Pons (tissue), 1 donor: ENCODE data around the gene MYO1E.
A peak's percentile ranks its signal among the peaks of the same experiment; 100 is the strongest.
"Not testable (repeated sequence)": the region's sequence is repeated elsewhere in the genome, so short reads cannot be mapped to it uniquely, and the experiment has no call there.

Source experiments
- DNase-seq: peaks from one replicate; pipeline ENCODE4 v3.0.0-alpha.2; 2016; ENCODE audit warnings: low spot score

MYO1E gene

DNA sequence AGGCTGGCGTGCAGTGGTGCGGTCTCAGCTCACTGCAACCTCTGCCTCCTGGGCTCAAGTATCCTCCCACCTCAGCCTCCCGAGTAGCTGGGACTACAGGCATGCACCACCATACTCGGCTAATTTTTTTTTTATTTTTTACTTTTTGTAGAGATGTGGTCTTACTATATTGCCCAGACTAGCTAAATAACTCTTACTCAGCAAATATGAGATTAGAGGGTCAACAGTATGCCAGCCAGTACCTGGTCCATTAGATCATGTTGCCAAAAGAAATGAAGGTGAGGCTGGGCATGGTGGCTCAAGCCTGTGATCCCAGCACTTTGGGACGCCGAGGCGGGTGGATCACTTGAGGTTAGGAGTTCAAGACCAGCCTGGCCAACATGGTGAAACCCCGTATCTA is 210.6 kb downstream of the MYO1E start:
- DNase-seq = not testable (repeated sequence)

DNA sequence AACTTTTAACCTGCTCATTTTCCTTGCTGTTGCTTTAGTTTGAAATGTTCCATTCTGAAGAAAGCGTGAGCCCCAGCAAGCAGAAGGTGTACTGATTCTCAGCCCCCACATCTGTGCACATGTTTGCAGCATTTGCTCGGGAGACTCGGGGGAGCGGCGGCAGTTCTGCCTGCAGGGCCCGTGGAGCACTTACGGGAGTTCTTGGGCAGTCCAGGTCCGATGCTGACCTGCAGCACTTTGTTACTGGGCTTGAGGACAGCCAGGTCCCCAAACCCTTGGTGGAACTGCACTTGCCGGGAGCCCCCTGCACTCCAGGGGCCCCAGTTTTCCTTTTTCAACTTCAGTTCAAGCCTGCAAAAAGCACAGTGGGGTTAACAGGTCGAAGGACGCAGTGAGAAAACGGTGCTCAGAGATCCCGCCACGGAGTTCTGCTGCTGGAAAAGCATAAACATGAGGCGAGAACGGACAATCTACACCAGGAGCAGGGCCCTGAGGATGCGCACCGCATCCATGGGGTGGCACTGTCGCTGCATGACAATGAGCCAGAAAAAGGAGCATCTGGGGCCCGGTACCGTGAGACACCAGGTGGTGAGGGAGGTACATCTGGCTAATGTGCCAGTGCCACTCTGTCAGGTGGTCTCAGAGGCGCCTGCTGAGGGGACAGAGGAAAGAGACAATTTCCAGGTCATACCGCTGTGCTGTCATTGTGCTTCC is 211.6 kb downstream of the MYO1E start:
- DNase-seq = no peak

DNA sequence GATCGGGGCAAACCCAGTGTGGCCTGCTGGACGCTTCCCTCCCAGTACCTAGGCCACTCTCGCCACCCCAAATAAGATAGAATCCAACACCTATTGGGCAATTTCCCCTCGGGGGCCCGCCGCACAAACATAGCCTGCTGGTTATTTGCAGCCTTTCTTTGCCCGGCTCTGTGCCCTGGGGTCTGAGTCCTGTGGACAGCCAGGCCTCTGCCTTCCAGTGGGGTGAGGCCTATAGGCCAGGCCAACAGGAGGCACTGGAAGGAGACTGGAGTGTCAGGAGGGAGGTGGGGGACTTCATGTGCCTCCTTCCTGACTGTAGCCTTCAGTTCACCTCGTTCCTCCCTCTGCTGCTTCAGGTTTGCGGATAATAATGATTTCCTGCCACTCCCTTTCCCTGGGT is 213.5 kb downstream of the MYO1E start:
- DNase-seq = no peak

DNA sequence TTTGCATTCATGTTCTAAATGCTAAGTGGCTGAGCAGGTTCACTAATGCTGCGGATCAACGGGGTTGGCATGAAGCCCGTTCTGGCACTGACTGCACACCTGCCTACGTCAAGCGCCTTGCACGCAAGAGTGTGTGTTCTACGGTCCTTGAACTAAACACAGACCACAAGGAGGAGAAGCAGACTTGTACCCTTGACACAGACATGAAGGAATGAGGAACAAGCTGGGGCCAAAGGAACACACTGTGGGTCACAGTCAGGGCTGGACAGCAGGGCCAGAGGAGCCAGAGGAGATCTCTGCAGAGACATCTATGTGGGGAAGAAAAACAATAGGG is 214.0 kb downstream of the MYO1E start:
- DNase-seq = no peak

DNA sequence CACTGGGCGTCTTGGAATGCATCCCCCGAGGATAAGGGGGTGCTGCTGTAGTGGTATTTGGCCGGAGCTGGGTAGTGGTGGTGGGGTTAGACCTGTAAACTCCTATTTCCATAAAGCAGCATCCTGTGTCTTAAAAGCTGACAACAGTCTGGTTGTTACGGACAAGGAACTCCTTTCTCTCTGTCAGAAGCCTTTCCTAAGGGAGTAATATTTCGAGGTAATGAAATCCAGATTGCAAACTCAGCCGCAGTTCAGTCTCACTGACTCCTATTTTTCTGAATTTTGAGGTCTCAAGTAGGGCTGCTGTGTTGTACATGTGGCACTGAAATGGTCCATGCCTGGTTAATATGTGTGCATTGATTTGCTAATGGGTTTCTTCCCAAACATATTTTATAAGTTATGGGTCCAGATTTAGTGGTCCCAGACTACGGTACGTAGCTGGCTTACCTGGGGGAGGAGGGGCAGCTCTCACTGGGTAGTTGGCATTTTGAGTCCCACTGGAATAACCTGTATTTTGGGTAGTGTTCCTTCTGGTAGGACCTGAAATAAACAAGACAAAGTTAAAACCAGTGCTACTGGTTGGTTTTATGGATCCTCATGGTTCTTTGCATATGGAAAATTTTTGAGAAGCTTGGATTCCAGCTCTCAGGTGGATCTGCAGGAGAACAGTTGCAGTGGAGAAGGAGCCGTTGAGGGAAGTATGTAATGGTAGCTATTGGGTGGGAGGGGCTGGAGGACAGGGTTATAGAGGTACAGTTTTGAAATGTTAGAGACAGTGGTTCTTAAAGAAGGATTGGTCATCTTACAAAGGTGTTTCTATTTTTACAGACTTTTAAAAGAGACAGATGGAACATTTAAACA is 214.6 kb downstream of the MYO1E start:
- DNase-seq = no peak

DNA sequence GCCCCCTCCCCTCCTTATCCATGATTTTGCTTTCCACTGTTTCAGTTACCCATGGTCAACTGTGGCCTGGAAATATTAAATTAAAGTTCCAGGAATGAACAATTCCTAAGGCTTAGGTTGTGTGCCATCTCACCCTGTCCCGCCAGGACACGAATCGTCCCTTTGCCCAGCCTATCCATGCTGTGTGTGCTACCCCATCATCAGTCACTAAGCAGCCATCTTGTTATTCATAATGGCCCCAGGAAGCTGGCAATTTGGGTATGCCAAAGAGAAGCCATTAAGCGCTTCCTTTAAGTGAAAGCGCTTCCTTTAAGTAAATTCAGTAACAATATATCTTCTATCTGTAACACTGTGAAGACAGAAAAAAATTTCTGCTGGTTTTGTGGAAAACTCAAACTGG is 215.3 kb downstream of the MYO1E start:
- no peak for DNase-seq

DNA sequence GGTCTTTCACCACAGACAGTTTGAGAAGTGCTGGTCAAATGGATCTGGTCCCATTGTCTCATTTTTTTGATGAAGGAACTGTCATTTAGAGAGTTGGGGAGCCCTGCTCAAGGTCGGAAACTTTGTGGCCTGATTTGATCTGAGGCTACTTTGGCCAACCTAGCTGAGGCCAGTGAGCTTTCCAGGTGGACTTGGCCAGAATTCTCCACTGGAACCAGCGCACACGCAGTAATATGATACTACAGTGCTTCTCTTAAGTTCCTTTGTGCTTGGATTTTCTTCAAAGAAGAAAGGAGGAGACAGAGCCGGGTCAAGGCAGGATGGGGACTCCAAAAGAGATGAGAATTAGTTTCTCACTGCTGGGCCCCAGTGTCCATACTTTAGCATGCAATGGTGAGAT is 217.2 kb downstream of the MYO1E start:
- DNase-seq = no peak

DNA sequence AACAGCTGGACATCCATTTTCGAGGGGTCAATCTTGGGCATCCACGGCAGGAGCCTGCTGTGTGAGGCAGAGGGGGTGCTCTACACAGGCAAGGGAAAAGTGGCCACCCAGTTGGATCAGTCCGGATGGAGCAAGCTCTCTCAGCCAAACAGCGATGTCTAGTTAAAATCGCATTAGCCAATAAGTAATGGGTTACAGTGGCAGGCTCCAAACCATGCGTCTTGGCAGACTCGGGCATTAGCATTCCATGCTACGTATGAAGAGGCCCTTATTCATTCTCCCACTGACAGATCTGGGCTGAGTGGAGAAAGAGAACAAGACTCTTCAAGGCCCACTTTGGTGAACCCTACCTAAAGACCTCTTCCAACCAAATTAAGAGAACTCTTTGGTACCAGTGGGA is 218.4 kb downstream of the MYO1E start:
- no peak for DNase-seq

DNA sequence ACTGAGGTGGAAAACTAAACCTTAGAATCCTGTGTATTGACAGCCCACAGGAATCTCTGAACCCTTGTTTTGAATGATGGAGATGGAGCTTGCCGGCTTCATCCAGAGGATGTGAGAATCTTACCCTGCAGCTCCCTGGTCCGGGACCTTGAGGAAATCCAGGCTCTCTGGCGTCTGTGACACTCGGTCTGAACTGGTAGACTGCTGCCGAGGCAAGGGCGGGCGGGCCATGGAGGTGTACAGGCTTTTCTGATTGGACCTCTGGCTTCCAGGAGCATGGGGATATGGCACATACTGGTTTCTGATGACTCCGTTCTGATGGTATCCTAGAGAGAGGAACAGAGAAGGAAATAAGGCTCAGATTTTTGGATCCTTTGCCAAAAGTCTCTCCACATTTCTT is 219.2 kb downstream of the MYO1E start:
- no peak for DNase-seq

DNA sequence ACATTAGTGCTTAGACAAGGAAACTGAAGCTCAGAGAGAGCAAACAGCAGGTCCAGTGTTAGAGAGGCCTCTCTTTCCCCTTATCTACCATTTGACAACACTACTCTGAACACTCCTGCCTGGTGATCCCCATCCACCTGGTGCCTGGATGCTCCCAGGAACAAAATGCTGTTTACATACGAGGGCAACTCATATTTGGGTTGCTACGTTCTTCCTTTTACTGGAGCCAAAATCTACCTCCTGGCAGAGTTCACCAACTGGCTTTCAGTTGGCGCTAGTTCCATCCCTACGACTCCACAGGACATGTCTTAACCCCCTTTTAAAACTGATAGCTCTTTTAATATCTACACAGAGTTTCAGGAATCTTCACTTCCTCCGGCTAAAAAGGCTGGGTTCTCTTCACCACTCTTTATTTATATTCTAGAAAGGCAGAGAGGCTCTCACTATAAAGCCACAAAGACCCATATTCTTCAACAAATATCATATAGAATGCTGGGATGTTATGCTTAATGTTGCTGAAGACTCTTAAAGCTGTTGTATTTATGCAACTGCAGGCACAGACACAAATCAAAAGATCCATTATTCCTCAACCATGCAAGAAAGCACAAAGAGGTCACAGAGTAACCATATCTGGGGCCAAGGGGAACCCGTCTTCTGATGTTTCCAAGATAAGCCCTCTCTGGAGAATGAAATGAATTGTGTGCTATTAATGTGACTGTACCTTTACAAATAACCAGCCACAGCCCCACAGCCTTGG is 219.8 kb downstream of the MYO1E start:
- no peak for DNase-seq

DNA sequence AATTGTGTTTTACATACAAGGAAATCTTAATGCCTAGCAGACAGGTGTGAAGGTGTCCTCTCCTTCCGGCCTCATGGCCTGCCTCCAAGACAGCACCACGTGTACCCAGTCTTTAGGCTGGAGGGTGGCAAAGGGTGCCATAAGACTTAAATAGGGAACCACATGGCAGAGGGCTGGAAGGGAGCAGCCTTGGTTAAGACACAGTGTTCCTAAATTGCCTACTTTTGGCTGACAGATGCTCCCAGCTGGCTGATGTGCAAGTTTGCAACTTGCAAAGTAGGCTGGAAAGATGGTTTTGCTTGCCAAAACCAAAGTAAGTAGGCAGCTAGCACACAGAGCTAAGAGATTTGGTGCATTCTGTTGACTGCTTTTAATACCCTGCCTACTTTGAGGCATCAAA is 222.5 kb downstream of the MYO1E start:
- DNase-seq = no peak

DNA sequence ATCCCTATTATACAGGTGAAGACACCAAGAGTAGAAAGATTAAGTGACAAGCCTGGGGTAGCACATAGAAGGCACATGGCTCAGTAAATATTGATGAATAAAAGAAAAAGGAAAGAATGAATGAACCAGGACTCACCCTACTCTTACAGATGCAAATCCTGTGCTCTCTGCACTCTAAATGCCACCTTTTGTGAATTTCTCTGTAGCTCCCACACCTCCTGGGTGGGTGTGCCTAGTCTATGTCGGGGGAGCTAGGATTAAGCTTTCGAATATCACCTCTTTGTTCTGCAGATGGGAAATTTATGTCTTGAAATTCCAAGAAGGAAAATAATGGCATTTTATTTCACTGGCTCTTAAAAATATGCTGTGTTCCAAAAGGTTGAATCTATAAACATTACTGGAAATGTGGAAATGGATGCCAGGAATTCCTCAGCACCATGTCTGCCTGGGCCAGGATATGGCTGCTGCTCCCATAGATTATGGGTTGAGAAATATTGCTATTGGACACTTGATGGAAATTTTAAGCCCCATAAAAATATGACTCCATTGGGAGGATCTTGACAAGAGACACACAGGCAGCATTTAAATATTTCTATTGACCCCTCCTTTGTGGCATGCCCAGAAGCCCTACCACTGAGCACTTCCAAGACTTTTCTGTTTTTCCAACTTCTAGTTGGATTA is 224.4 kb downstream of the MYO1E start:
- DNase-seq = no peak

DNA sequence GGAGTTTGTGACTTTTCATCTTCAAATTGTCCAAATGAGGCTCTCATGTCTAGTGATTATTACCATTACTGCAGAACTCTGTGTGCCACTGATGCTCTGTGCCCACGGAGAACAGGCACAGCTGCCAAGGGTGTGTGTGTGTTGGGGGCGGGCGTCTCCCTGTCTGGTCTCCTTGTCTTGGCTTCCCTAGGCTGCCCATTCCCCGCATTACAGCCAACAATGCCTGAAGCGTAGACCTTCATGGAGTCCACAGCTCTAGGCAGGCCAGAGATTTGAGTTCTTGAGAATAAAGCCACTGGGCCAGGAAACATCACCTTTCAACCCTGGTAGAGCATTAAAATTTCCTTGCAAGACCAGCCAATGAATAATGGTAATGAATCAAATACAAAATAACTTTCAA is 225.0 kb downstream of the MYO1E start:
- DNase-seq = no peak

DNA sequence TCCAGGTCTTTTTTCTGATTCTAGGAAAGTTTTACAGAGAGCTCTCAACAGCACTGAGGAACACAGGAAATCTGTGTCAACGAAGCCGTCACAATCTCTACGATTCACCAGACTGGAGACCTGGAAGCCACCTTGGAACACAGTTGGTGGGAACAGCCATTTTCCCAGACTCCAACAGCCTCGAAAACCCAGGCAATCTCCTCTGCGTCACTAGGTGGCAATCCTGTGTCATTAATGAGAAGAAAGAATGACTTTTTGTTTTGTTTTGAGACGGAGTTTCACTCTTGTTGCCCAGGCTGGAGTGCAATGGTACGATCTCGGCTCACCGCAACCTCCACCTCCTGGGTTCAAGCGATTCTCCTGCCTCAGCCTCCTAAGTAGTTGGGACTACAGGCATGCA is 228.1 kb downstream of the MYO1E start:
- DNase-seq = peak; percentile 41

DNA sequence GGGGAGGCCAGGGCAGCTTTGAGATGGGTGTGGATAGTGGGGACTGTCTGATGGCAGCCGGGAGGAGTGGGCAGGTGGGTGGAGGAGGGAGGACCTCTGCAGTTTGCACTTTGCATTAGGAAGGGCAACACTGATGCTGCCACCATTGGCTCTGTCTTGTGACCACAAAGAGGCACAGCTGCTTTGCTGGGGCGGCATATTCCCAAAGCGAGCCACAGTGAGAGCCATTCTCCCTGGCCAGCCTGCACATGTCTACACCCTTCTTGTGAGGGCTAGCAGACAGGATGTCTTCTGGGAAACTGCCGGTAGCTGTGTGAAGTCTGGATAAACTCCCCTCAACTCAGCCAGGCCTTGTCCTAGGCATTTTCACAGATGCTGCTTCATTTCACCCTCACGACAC is 229.4 kb downstream of the MYO1E start:
- no peak for DNase-seq

DNA sequence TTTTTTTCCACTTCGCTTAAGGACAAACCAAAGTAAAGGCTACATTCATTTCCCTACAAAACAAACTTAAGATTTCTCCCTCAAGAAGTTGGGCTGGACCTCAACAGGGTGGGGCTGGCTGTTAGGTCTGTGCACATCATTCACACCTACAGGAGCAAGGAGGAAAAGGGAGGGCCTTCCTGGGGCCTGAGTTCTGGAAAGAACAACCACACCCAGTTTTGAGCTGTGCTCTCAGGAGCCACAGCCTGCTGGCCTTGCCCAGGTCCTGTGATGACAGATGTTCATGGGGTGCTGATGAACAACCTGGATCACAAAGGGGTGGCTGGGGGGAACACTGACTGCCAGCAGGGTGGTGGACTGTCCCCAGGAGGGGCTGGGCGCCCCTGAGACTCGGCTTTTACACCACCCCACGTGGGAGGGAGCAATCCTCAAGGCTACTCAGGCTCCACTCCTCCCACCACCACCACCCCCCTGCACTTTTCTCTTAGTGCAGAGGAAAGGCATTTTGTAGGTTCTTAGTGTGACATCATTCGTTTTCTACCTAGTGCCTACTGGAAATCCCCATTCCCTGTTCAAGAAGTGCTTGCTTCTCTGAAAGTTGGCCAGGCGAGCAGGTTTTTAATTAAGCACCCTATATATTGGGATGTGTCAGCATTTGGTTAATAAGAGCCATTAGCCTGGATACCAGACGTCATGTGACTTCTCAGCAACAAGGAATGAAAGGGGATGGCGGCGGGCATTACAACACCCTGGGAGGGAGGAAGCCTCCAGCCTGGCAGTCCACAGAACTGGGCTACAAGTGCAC is 232.0 kb downstream of the MYO1E start:
- no peak for DNase-seq

DNA sequence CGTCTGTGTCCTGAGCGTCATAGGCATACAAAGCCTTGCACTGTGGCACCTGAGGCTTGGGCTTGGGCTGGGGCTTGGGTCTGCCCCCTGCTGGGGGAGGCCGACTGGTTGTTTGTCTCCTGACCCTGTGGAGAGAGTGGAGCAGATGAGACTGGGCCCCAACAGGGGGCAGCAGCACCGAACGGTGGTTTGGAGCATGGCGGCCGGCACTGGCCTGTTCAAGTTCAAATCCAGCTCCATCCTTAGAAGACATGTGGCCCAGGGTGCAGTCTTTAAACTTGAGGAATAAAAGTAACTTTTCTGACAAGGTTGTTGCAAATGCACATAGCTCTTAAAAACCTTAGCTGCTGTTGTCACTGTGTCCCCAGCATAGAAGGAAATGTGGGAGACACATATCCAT is 234.4 kb downstream of the MYO1E start:
- no peak for DNase-seq

DNA sequence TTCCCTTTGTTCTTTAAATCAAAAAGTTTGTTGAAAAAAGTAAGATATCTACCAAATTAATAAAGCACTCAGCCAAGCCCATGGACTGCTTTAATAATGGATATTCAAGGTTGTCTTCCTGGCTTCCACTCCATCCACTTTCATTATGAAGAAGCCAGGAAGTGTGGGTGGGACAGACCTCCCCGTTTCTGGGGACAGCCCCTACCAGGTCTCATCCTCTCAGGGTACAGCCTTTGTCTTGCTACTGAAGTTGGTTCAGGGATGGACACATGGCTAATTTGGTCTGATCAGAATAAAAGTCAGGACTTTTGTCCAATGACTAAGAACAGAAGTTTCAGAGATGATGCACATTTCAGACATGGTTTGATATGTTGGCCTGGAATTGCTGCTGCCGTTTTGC is 235.1 kb downstream of the MYO1E start:
- no peak for DNase-seq

DNA sequence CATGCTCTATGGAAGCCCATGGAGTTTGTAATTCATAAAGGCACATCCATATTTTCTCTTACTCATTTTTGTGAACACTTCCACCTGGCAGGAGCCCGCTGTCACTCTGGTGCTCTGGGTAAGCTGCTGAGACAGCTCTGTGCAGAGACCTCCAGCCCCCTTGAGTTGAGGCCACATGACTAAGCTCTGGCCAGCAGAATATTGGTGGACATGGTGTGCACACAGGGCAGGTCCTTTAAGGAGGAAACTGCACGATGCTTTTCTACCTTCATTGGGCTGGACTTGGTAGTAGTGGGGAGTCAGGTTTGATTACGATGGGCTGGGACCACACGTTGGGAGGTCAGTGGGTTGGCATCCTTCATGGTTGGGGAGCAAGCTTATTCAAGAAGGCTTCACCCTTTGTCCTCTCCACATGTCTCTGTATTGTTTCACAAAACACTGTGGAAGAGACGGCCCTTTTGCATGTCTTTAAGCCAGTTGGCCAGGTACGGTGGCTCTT is 238.7 kb downstream of the MYO1E start:
- DNase-seq = no peak

DNA sequence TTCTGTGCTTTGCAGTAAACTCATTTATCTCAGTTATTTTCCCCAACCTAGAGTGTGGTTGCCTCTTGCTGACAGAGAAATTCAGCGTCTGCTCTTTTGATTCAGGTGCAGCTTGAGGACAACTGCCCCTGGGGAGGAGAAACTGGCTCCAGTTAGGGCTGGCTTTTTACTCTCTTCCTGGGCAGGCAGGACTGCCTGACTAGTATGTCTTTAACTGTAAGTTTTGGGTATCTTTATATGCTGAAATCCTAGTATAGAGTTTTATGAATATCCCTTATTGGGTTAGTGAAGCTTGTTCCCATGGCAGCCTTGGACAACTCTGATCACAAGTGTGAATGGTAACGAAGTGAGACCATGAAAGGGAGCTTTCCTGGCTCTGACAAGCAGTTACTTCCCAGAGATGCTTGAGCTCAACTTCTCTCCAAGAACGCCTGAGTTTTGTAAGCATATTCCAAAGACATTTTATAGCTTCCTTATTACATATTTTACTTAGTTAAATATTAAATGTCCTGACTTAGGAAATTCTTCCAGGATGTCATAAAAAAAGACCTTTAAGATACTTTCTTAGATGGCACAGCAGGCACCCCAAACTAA is 240.6 kb downstream of the MYO1E start:
- no peak for DNase-seq

DNA sequence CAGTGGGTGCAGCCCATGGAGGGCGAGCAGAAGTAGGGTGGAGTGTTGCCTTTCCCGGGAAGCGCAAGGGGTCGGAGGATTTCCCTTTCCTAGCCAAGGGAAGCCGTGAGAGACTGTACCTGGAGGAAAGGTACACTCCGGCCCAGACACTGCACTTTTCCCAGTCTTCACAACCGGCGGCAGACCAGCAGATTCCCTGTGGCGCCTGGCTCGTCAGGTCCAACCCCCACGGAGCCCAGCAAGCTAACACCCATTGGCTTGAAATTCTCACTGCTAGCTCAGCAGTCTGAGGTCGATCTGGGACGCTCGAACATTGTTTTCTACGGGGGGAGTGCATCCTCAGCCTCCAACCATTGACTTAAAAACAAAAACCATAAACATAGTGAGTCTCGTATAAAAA is 241.2 kb downstream of the MYO1E start:
- DNase-seq = no peak
